SIG-M5 treated with dmso at 0.1 percent for 504 hours (cell line): Measurements from ENCODE around the gene FHAD1.
A peak's percentile ranks its signal among the peaks of the same experiment; 100 is the strongest.
"Not testable (repeated sequence)": the region's sequence is repeated elsewhere in the genome, so short reads cannot be mapped to it uniquely, and the experiment has no call there.

ENCODE experiments used
- DNase-seq: peaks from one replicate; lab custom pipeline; 2025; ENCODE audit not compliant: unreplicated experiment; lab: John Stamatoyannopoulos, UW

The FHAD1 gene

DNA sequence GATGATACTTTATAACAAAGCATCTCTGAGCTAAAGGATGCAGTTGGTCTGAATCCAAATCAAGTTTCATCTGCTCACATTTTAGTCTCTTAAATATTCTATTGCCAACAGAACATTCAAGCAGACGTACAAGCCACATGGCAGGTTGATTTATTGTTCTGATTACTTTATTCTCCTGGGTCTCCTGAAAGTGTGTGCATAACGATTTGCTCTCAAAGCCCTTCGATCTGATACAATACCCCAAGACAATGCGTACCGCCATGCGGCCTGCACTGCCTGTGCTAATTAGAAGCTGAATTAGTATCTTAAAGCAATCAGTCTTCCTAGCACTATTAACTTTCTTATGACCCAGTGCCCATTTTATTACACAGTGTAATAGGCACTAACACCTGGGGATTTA is 56.9 kb downstream of the FHAD1 start:
- DNase-seq: no peak

DNA sequence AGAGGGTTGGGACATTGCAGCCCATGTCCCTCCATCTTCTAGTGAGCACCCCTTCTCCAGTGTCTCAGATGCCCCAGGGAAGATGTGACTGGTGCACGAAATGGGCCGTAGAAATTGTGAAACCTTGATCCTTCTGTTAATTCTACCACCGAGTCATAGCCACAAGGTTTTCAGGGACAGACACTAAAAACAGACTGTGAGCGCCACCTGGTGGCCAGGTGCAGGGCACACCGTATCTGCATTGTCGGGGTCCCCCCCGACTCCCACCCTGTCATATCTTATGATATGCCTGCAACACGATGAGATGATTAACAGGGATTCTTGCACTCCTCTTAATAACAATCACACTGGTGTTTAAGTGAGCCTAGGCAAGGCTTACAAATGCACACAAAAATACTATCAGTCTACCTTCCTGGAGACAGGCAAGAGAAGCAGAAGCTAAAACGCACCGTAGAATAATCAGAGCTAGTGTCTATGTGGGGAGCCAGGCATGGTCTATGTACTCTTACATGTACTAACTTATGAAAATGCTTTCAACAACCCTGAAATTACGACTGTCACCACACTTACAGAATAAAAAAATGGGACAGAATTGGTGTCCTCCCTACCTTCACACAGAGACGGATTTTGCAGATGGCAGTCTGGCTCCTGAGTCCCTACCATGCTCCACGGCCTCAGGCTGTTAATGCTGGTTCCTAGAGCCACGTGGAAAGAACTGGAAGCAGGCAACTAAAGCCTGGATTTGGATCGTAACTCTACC is 57.9 kb downstream of the FHAD1 start:
- DNase-seq: peak; percentile 31

DNA sequence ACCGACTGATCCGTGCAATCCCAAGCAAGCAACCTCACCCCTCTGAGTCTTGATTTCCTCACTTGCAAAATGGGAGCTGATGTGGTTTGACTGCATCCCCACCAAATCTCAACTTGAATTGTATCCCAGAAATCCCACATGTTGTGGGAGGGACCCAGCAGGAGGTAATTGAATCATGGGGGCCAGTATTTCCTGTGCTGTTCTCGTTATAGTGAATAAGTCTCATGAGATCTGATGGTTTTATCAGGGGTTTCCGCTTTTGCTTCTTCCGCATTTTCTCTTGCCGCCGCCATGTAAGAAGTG is 58.4 kb downstream of the FHAD1 start:
- DNase-seq: no peak

DNA sequence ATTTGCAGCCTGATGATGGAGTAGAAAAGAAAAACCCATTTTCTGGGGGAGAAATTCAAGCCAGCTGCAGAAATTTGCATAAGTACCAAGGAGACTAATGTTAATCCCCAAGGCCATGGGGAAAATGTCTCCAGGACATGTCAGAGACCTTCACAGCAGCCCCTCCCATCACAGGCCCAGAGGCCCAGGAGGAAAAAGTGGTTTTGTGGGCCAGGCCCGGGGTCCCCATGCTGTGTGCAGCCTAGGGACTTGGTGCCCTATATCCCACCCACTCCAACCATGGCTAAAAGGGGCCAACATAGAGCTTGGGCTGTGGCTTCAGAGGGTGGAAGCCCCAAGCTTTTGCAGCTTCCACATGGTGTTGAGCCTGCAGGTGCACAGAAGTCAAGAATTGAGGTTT is 59.3 kb downstream of the FHAD1 start:
- DNase-seq: not testable (repeated sequence)

DNA sequence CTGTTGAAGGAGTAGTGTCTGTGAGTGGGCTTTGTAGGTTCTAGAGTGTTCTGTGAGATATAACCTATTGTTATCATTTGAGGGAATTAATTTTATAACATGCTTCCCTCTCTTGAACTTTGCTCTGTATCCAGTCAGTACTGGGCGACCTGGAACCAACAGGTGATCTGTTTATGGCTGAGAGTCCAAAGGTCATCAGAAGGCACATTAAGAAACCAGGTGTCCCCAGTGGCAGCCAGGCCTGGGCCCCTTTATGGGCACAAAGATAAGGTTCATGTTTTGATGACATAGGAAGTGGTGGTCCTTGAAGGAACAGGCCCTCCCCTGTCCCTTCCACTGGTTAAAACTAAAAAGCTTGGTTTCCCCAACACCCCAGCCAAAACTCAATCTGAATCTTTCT is 61.1 kb downstream of the FHAD1 start:
- DNase-seq: no peak

DNA sequence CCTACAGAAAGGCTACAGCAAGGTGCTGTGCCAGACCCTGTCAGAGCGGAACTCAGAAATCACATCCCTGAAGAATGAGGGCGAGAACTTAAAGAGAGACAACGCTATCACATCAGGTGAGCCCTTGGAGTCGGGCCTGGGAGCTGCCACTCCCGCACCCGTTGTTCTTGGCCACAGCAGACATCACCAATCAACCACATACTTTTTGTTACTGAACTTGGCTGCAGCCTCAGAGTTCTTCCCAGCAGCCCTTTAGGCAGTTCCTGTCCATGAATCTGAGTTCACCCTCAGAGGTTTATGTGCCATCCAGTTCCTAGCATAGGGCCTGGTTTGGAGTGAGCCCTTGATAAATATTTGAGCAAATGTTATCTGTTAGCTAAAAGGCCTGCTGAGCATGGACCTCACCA is 61.6 kb downstream of the FHAD1 start:
- no peak for DNase-seq

DNA sequence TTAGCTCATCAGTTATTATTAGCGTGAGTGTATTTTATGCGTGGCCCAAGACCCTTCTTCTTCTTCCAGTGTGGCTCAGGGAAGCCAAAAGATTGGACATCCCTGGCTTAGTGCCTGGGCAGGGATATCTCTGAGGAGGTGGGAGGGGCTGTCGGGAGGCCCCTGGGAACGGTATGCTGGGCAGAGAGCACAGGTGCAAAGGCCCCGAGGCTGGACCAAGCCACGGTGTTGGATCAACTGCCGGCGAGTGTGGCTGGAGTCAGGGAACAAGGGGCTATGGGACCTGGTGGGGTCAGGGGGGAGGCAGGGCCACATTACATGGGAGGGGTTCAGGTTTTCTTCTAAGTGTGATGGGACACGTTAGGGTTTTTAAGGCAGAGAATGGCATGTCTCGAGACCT is 62.7 kb downstream of the FHAD1 start:
- DNase-seq: no peak

DNA sequence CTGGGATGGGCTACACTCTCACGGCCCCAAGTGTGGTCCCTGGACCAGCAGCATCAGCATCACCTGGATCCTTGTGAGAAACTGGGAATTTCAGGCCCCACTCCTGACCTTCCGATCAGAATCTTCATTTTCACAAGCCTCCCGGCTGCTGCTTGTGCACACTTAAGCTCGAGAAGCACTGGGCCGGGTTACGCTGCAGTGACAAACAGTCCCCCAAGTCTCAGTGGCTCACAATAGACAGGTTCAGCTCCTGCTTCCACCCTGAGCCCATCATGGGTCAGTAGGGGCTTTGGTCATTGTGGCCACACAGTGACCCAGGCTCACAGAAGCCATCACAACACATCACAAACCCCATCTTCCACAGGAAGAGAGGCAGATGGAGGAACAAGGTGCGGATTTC is 63.5 kb downstream of the FHAD1 start:
- no peak for DNase-seq

DNA sequence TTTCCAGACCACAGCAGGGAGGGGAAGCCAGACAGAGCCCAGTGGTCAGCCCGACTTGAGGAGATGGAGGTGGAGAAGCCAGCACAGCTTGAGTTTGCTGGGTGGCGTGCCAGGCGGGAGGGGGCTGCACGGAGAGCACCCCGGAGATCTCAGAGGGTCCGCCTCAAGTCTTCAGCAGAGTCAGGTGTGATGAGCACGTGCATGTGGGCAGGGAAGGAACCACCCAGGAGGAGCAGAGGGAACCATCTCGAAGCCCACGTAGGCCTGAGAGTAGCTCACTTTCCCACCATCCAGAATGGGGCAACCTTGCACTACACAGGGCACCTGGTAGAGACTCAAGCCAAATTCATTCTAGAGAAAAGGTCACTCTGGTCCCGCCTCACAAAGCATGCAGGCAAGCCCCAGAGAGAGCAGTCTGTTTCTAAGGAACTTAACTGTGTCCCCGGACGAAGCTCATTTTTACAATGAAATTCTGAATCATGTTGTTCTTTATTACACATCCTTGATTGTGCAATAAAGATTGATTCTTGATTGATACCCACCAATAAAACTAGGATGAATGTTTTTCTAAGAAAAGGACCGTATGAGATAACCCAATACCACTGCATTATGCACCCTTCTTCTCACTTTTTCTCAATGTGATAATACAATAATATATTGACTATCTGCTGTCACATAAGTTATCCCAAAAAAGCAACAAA is 64.2 kb downstream of the FHAD1 start:
- no peak for DNase-seq

DNA sequence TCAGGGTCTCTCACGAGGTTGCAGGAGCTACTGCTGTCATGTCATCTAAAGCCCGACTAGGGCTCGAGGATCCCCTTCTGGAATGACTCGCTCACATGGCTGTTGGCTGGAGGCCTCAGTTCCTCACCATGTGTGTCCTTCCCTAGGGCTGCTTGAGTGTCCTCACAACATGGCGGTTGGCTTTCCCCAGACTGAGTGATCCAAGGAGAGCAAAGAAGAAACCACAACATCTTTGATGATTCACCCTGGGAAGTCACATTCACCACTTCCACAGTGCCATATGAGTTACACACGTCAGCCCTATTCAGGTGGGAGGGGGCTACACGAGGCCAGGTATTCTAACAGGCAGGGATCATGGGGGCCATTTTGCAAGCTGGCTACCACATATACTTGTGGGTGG is 64.9 kb downstream of the FHAD1 start:
- no peak for DNase-seq

DNA sequence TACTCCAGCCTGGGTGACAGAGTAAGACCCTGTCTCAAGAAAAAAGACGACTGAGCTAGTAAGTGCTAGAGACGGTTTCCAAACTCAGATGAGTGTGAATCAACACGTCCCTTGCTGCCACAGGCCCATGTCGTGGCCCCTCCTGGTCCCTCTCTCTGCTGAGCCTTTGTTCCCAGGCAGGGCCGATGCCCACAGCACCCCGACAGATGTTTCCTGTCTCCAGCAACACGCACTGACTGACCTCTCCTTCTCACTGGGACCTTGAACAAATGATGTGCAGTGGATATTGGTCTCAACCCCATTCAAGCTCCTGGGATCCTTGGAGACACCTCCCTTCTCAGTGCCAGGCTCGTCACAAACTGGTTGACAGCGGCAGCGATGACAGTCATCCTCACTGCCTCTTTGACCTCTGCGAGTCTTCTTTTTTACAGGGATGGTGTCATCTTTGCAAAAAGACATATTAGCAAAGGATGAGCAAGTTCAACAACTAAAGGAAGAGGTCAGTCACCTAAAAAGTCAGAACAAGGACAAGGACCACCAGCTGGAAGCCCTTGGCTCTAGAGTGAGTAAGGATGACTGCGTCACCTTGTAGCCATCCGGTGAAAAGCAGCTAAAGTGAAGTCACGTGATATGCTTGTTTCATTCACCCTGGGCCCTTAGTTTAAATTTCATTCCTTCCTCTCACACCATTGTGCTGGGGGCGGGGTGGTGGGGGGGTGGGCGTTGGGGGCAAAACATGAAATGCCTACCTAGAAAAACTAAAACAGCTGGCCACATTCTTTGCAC is 65.8 kb downstream of the FHAD1 start:
- no peak for DNase-seq

DNA sequence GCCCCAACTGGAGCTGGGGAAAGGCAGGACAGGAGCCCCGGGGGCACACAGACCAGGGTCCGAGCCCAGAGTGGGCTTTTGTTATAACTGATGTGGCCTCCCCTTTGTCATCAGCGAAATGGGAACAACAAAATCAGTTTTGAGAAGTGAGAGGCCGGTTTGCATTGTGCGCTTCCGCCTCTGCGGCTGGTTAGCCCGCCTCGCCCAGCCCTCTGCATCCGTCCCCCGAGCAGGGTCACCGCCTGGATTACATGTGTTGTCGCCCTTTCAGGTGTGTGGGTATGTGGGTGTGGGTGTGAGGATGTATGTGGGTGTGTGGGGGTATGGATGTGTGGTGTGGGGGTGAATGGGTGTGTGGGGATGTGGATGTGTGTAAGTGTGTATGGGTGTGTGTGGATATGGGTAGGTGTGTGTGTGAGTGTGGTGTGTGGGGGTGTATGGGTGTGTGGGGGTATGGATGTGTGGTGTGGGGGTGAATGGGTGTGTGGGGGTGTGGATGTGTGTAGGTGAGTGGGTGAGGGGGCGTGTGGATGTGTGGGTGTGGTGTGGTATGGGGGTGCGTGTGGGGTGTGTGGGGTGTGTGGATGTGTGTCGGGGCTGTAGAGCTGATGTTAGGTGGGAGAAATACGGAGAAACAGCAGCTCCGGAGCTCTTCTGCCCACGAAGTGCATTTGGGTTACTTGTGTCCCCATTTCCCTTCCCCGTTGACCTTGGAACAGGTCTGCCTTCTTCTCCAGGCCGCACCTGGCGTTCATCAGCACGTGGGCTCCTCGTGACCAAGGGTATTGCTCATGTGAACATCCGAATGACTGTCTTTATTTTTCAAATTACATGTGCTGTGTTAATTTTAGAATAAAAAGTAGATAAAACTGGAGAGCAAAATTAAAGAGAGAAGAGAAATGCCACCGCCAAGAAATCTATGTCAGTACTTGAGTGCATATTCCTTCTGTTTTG is 67.6 kb downstream of the FHAD1 start:
- DNase-seq: no peak

DNA sequence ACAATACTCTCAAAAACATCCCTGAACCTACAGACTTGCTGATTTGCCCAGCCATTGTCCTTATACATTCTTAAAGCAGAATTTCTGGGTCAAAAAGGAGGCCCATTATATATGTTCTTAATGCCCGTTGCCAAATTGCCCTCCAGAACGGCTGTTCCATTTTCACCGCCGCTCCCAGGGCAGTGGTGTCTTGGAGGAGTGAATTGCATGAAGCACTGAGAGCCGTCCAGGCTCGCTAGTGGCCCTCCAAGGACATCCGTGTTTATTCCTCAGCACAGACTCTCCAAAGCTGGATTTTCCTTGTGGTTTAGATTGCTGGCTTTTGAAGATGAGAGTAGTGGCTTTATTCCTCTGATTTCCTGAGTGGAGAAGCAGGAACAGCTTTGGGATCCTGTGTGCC is 68.8 kb downstream of the FHAD1 start:
- no peak for DNase-seq

DNA sequence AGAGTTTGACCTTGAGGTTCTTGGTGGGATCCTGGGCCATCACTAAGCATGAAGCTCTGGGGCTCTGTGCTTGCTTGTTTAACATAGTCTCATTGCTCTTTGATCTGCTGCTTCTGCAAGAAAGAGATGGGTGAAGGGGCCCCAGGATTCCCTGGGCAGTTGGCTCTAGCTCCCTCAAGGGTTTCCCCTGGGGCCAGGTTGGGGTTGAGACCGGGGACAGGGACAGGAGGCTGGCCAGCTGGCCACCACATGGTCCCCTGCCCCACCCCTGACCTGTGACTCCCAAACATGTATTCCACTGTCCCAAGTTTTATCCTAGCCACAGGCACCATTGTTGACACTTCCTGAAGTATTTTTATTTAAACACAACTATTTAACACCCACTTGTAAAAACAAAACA is 69.5 kb downstream of the FHAD1 start:
- DNase-seq: no peak

DNA sequence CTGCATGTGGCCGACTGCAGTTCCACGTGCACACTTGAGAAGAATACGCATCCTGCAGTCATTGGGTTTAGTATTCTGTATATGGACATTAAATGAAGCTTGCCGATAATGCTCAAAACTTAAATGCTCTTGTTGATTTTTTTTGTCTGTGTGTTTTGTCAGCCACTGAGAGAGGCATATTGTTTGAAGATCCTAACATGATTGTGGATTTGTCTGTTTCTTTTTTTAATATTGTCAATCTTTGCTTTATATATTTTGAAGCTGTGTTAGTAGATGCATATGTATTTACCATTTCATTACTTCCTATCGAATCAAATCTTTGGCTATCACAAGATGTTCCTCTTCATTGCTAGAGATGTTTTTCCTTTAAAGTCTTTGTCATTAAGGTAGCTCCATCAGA is 73.2 kb downstream of the FHAD1 start:
- DNase-seq: no peak

DNA sequence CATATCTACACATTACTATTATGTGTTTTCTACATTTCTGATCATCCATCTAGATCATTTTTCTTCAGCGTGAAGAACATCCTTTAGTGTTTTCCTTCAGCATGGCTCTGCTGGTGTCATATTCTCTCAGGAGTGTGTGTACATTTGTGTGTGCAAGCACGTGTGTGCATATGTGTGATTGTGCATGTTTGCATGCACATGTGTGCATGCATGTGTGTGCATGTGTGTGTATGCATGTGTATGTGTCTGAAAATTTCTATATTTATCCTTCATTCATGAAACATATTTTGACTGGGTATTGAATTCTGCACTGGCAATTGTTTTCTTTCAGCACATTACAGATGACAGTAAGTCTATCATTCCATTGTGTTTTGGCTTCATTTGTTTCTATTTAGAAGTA is 74.6 kb downstream of the FHAD1 start:
- DNase-seq: no peak

DNA sequence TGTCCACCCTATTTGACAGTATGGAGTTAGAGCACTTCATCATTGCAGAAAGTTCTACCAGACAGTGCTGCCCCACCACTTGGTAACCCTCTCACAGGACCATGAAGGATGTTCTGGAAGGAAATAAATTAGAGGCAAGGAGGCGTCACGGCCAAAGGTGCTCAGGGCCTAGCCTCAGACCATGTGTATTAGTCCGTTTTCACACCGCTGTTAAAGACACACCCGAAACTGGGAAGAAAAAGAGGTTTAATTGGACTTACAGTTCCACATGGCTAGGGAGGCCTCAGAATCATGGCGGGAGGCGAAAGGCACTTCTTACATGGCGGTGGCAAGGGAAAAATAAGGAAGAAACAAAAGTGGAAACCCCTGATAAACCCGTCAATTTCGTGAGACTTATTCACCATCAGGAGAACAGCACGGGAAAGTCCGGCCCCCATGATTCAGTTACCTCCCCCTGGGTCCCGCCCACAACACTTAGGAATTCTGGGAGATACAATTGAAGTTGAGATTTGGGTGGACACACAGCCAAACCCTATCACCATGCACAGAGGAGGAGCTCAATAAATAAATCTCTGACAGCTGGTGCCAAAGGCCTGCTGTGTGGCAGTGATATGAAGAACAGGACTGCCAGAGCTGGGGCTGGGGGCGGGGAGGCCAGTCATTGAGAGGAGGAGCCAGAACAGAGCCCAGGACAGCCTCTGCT is 75.8 kb downstream of the FHAD1 start:
- no peak for DNase-seq

DNA sequence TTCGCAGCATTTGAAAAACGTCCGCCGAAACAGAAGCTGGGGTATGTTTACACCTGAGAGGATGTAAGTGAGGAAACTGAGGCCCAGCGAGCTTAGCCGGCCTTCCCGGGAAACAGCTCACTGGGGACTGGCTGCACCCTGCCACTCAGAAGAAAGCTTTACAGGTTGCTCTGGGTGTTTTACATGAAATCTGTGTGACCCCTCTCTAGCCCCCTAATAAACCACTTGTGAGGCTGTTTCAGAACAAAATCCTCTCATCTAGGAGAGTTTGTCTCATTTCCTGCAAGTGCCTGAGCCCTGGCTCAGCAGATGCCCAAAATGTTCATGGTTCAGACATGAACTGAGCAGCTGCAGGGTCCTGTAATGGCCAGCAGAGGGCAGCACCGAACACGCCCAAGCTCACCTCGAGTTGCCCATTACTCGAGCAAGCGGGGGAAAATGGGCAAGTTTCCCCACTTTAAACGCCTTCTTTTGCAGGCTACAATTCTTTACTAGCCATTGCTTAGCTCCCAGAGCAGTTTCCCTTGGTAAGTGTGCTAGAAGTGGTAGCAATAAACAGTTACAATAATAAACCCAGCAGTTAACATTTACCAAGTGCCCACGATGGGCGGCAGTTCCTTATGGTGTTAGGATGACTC is 76.4 kb downstream of the FHAD1 start:
- peak; percentile 49 for DNase-seq

DNA sequence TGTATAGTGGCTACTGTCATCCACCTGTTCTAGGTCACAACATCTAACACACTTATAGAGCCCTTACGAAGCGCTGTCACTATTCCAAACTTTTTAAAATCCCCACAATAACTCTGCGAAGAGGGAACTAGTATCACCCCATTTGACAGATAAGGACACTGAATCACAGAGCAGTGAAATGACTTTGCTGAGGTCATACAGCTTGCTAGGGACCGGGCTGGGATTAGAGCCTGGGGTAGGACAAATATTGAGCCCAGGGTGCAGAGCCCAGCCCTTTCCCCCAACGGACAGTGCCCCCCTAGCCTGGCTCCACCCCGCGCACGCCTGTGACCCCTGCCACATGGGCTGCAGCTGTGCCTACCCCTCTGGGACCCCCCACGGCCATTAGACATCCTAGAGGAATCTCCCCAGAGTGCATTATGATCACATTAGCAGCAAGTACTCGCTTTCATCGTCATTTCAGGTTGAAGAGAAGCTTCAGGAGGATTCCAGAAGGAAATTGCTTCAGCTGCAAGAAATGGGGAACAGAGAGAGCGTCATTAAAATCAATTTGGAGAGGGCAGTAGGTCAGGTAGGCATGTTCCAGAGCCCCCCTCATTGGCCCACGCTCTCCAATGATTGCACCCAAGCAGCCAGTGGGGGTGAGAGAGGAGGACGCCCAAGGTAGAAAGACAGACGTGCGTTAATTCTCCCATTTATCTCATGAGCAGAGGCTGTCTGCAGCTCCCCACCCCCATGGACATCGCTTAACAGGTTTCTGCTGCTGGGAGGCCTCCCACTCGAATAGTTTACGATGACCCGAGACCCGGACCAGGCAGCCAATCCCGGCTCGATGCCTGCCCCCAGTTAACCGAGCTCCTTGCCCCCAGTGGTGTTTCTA is 77.2 kb downstream of the FHAD1 start:
- DNase-seq: no peak
